Common myeloid progenitor, CD34-positive (primary cell): ENCODE measurements around the gene NSL1.

Experiments
- CTCF ChIA-PET: fragments of 350-600 bp; sonication (Branson Sonifier 250); formaldehyde crosslinking; loops from one replicate; lab custom pipeline; 2021; ENCODE audit warnings: antibody characterized with exemption; lab: Charles Lee
- POLR2A ChIA-PET: fragments of 350-600 bp; sonication (Branson Sonifier 250); formaldehyde crosslinking; loops from one replicate; lab custom pipeline; 2021; ENCODE audit warnings: antibody characterized with exemption; lab: Charles Lee
- DNase-seq, 3 donors: peaks; one replicate each; pipeline versions ENCODE4 v3.0.0 to v3.0.0-alpha.2; 2013
- H3K27ac ChIP-seq, 2 experiments: 1 replicate in 1 of 2; 2 replicates in 1 of 2; pipeline ENCODE4 v1.7.0; 2013; ENCODE audit warnings: inconsistent platforms in 2 of 2, low read length in 2 of 2, mild to moderate bottlenecking in 2 of 2, low read depth in 1 of 2, moderate library complexity in 1 of 2; ENCODE audit not compliant: severe bottlenecking in 2 of 2, insufficient read depth in 1 of 2, poor library complexity in 1 of 2
- H3K27me3 ChIP-seq, 5 experiments: replicated peaks in 2 of 5; 1 replicate in 3 of 5; 2 replicates in 2 of 5; pipeline versions ENCODE4 v1.6.1 to v1.7.0; 2013; ENCODE audit warnings: low read length in 4 of 5, mild to moderate bottlenecking in 2 of 5, moderate library complexity in 2 of 5, inconsistent platforms in 1 of 5; ENCODE audit not compliant: insufficient read depth in 5 of 5, control insufficient read depth in 4 of 5
- H3K36me3 ChIP-seq, 4 experiments: 1 replicate in 2 of 4; 2 replicates in 2 of 4; pipeline versions ENCODE4 v1.6.1 to v1.7.0; 2013; ENCODE audit warnings: low read length in 3 of 4, control low read depth in 1 of 4, mild to moderate bottlenecking in 1 of 4; ENCODE audit not compliant: control insufficient read depth in 4 of 4, insufficient read depth in 4 of 4
- H3K4me1 ChIP-seq, 4 experiments: 1 replicate in 3 of 4; 2 replicates in 1 of 4; pipeline versions ENCODE4 v1.6.1 to v1.7.1; 2013; ENCODE audit warnings: low read length in 3 of 4, mild to moderate bottlenecking in 3 of 4, control low read depth in 1 of 4, inconsistent platforms in 1 of 4, moderate library complexity in 1 of 4; ENCODE audit not compliant: control insufficient read depth in 4 of 4, insufficient read depth in 4 of 4; ENCODE audit errors: control extremely low read depth in 1 of 4
- H3K4me3 ChIP-seq, 7 experiments: 1 replicate in 4 of 7; 2 replicates in 3 of 7; pipeline versions ENCODE4 v1.5.1 to v1.7.0; 2013; ENCODE audit warnings: mild to moderate bottlenecking in 7 of 7, low read length in 6 of 7, moderate library complexity in 6 of 7, inconsistent platforms in 2 of 7, low read depth in 2 of 7, control low read depth in 1 of 7; ENCODE audit not compliant: insufficient read depth in 4 of 7, control insufficient read depth in 1 of 7; ENCODE audit errors: extremely low read depth in 1 of 7
- H3K9me3 ChIP-seq, 5 experiments: 1 replicate in 4 of 5; 2 replicates in 1 of 5; pipeline versions ENCODE4 v1.6.1 to v1.7.1; 2013; ENCODE audit warnings: low read length in 4 of 5, mild to moderate bottlenecking in 2 of 5, inconsistent platforms in 1 of 5, low read depth in 1 of 5, moderate library complexity in 1 of 5; ENCODE audit not compliant: control insufficient read depth in 4 of 5, insufficient read depth in 2 of 5; ENCODE audit errors: control extremely low read depth in 1 of 5
- WGBS: methylation state at CpG from one replicate; pipeline ENCODE4 v1.1.5; 2013; ENCODE audit not compliant: insufficient coverage; 5-methylcytosine and 5-hydroxymethylcytosine counted together

Gene NSL1

GRCh38 chr1:212702672-212703071 is 88.9 kb downstream of the NSL1 start:
- no peaks in the 10 kb centered on the region for H3K36me3 ChIP-seq
- H3K27ac ChIP-seq, result no peak overlapping the region
- no CpG with 5 or more reads among the region's 1 CpG for WGBS
- no peak overlapping the region for H3K4me3 ChIP-seq
- H3K4me1 ChIP-seq, result peaks cover 5 to 30% (median 27%) of the 10 kb centered on the region in 4 experiments
- DNase-seq, result no peak
- POLR2A ChIA-PET, result no interaction called here
- H3K9me3 ChIP-seq, result no peaks in the 10 kb centered on the region
- H3K27me3 ChIP-seq, result peaks cover 4 to 21% (median 13%) of the 10 kb centered on the region in 5 experiments
- CTCF ChIA-PET, result no interaction called here

- Histone ChIP-seq H3K4me3 (no peak overlapping the region), H3K27ac (no peak overlapping the region), H3K9me3 (no peaks in the 10 kb centered on the region), H3K36me3 (no peaks in the 10 kb centered on the region), H3K4me1 (peaks cover 5 to 30% (median 27%) of the 10 kb centered on the region in 4 experiments), H3K27me3 (peaks cover 4 to 23% (median 13%) of the 10 kb centered on the region in 5 experiments)
- POLR2A ChIA-PET, result no interaction called here
- no peak for DNase-seq
- WGBS, result no CpG with 5 or more reads among the region's 1 CpG
- CTCF ChIA-PET, result interaction anchor here (1.0 to 2.0 kb wide), 7 partner anchors 16 to 84 kb away, joined by 3 to 8 read pairs (median 5); no protein-coding TSS in a partner anchor
Observed at GRCh38 chr1:212701910-212702309, 89.7 kb downstream of the NSL1 start.

DNA sequence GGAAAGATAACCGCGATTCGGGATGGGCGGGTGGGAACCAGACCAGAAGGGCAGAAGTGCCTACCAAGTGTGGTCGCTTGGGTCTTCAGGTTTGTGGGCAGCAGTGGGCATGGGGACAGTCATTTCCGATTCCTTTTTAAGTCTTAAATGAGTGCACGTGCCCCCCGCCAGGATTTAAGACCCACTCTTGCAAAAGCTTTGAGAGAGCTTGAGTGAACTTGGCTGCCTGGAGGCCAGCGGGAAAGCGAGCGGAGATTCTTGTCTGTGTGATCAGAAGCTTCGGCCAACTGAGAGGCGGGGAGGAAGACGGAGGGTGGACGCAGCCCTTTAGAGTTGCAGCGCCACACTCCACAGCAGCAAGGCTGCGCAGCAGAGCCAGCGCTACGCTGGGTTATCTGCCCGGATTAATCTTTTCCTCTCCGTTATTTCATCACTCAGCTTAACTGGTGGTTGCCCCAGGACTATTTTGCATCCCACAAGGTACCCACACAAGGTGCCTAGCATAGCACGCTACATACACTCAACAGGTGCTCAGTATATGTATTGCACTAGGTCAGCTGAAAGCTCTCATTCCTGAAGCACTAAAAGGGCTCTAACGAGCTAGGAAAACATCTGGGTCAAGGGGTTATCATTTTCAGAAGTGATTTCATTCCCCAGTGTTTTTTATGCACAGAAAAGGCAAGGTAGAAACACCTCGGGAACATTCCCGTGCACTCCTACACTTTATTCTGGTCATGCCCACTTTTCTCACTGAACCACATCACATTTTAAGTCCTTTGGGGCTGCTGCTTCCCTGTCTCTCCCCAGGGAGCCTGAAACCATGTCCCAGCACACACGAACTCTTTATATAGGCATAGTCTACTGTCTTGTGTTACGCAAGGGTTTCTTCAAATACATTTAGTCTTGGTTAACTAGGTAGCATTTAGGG is 90.4 kb downstream of the NSL1 start:
- Histone ChIP-seq H3K9me3 (no peaks in the 10 kb centered on the region), H3K4me3 (peak overlapping the region in 6 of 7 experiments; percentile 46 to 74 (median 62)), H3K36me3 (no peaks in the 10 kb centered on the region), H3K27ac (no peak overlapping the region), H3K4me1 (peaks cover 5 to 30% (median 27%) of the 10 kb centered on the region in 4 experiments), H3K27me3 (peaks cover 4 to 26% (median 13%) of the 10 kb centered on the region in 5 experiments)
- 9% methylated on average over 24 of the region's 27 CpGs for WGBS
- ChIA-PET CTCF (interaction anchor here (0.6 to 2.0 kb wide), 9 partner anchors 17 to 92 kb away, joined by 3 to 8 read pairs (median 4); partner anchors contain the start of gene ATF3), POLR2A (interaction anchor here (0.7 to 0.9 kb wide), 3 partner anchors 13 to 79 kb away, joined by 3 read pairs; no protein-coding TSS in a partner anchor)
- DNase-seq, result peak; percentile 25 to 77 (median 65)

GRCh38 chr1:212700223-212700891 is 91.2 kb downstream of the NSL1 start:
- Histone ChIP-seq H3K27me3 (peaks cover 4 to 26% (median 13%) of the 10 kb centered on the region in 5 experiments), H3K4me1 (peaks cover 5 to 30% (median 27%) of the 10 kb centered on the region in 4 experiments), H3K27ac (no peak overlapping the region), H3K4me3 (peak overlapping the region; percentile 32 to 74 (median 59)), H3K36me3 (no peaks in the 10 kb centered on the region), H3K9me3 (no peaks in the 10 kb centered on the region)
- ChIA-PET POLR2A (interaction anchor here (0.8 to 0.9 kb wide), 2 partner anchors 13 to 54 kb away, joined by 3 read pairs; no protein-coding TSS in a partner anchor), CTCF (interaction anchor here (1.1 to 2.0 kb wide), 6 partner anchors 29 to 91 kb away, joined by 4 to 8 read pairs (median 5); partner anchors contain the start of gene ATF3)
- under 1% methylated on average over 44 of the region's 56 CpGs for WGBS
- DNase-seq, result peak in 2 of 3 donors; percentile 10 to 52

DNA sequence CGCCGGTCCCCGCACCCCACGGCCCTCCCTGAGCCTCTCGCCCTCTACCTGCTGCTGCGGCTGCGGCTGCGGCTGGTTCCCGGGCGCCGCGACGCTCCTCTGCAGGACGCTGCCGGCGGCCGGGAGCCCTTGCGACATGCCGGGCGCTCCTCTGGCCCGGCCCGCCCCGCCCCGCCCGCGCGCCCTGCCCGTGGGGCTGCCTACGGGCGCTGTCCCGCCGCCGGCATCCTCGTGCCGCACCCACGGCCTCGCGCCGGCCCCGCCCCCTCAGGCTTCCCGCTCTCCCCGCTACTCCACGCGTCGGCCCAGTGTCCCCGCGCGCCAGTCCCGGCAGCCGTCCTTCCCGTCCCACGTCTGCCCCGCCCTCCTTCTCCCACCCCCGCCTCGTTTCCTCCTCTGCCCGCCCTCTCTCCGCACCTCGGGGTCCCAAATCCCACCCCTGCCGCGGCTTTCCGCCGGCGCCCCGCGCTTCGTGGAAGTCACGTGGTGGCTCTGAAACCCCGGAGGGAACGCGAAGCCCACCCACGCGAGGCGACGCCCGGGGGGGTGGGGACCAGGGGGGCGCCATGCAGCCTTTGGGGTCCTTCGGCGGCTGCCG is 91.9 kb downstream of the NSL1 start, which contains the start of gene BATF3:
TSS of gene BATF3 (minus strand) at position 216 of the 598 bp plus-strand sequence. CDS start at position 138, 78 bp downstream.
- WGBS, result under 1% methylated on average over 67 of the region's 79 CpGs
- Histone ChIP-seq H3K36me3 (no peaks in the 10 kb centered on the region), H3K27ac (no peak within 1 kb of the TSS), H3K4me3 (peak within 1 kb of the TSS; percentile 32 to 74 (median 59)), H3K9me3 (no peaks in the 10 kb centered on the region), H3K27me3 (peaks cover 4 to 26% (median 13%) of the 10 kb centered on the region in 5 experiments), H3K4me1 (peaks cover 5 to 30% (median 27%) of the 10 kb centered on the region in 4 experiments)
- POLR2A ChIA-PET, result interaction anchor here (0.6 kb wide), 1 partner anchor 115 kb away, joined by 3 read pairs; no protein-coding TSS in a partner anchor
- CTCF ChIA-PET, result interaction anchor here (1.1 to 1.5 kb wide), 3 partner anchors 22 to 295 kb away, joined by 3 to 5 read pairs (median 3); no protein-coding TSS in a partner anchor
- DNase-seq, result peak; percentile 12 to 55 (median 32)

DNA sequence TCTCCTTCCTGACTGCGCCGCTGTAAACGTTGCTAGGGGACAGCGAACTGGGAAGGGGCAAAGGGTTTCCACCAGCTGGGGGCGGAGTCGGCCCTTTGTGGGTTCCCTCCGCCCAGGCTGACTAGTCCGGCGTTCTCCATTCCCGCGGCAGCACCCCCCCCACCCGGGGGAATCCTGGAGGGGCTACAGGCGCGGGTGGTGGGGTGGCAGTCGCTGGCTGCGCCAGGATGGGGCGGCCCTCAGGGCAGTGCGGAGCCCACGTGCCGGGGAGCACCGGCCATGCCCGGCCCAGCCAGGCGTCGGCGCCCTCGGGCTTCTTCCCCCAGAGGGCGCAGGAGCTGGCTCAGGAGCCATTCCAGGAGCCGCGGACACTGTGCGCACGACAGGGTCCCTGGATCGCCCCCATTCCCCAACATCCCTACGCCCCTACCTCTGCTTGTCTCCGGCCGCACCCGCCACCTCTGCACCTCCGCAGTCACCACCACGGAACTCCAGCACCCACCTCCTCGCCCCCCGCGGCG is 92.4 kb downstream of the NSL1 start:
- H3K36me3 ChIP-seq, result no peaks in the 10 kb centered on the region
- peak overlapping the region; percentile 19 to 74 (median 59) for H3K4me3 ChIP-seq
- peaks cover 5 to 30% (median 27%) of the 10 kb centered on the region in 4 experiments for H3K4me1 ChIP-seq
- H3K27me3 ChIP-seq, result peaks cover 4 to 26% (median 11%) of the 10 kb centered on the region in 5 experiments
- DNase-seq, result peak; percentile 57 to 71 (median 58)
- ChIA-PET POLR2A (interaction anchor here (0.6 kb wide), 1 partner anchor 115 kb away, joined by 3 read pairs; no protein-coding TSS in a partner anchor), CTCF (interaction anchor here (0.6 to 2.1 kb wide), 10 partner anchors 15 to 296 kb away, joined by 3 to 6 read pairs (median 4); no protein-coding TSS in a partner anchor)
- H3K9me3 ChIP-seq, result no peaks in the 10 kb centered on the region
- H3K27ac ChIP-seq, result no peak overlapping the region
- under 1% methylated on average over 37 of the region's 42 CpGs for WGBS
